SIG-M5 treated with dmso at 0.1 percent for 504 hours (cell line): Measurements from ENCODE around the gene ERICH3.

Source experiments
- DNase-seq: peaks from one replicate; lab custom pipeline; 2025; ENCODE audit not compliant: unreplicated experiment; lab: John Stamatoyannopoulos, UW

ERICH3 gene

GRCh38 chr1:74522148-74522547, 151.4 kb downstream of the ERICH3 start:
- DNase-seq = no peak
